ENCODE results near the gene MAPKAPK2.

Gene MAPKAPK2

GRCh38 chr1:206717674-206717989, 32.9 kb downstream of the MAPKAPK2 start:
- in situ Hi-C loops (cut with MboI; ENCODE audit: low sequenced_read_pairs): no loop called here

- in situ Hi-C loops (cut with MboI; ENCODE audit: low sequenced_read_pairs): no loop called here
Measured at GRCh38 chr1:206719169-206719839, 34.6 kb downstream of the MAPKAPK2 start.

GRCh38 chr1:206721454-206721853, 36.7 kb downstream of the MAPKAPK2 start:
- in situ Hi-C loops (cut with MboI; ENCODE audit: low sequenced_read_pairs): no loop called here

- in situ Hi-C loops (cut with MboI; ENCODE audit: low sequenced_read_pairs): no loop called here
Measured at GRCh38 chr1:206722751-206723461, 38.2 kb downstream of the MAPKAPK2 start.

- in situ Hi-C loops (cut with MboI; ENCODE audit: low sequenced_read_pairs): no loop called here
Measured at GRCh38 chr1:206723462-206723804, 38.7 kb downstream of the MAPKAPK2 start.

GRCh38 chr1:206723805-206724472, 39.2 kb downstream of the MAPKAPK2 start:
- in situ Hi-C loops (cut with MboI; ENCODE audit: low sequenced_read_pairs): no loop called here

- in situ Hi-C loops (cut with MboI; ENCODE audit: low sequenced_read_pairs): loop anchor here (25.0 kb wide), 1 partner anchor 187 kb away; the partner anchor contains the start of gene FCMR
Measured at GRCh38 chr1:206725109-206725963, 40.6 kb downstream of the MAPKAPK2 start.

GRCh38 chr1:206727981-206728696, 43.4 kb downstream of the MAPKAPK2 start:
- in situ Hi-C loops (cut with MboI; ENCODE audit: low sequenced_read_pairs): loop anchor here (25.0 kb wide), 1 partner anchor 184 kb away; the partner anchor contains the start of gene FCMR

- in situ Hi-C loops (cut with MboI; ENCODE audit: low sequenced_read_pairs): loop anchor here (25.0 kb wide), 1 partner anchor 184 kb away; the partner anchor contains the start of gene FCMR
Measured at GRCh38 chr1:206728697-206728987, 43.9 kb downstream of the MAPKAPK2 start.

- in situ Hi-C loops (cut with MboI; ENCODE audit: low sequenced_read_pairs): loop anchor here (25.0 kb wide), 1 partner anchor 183 kb away; the partner anchor contains the start of gene FCMR
Measured at GRCh38 chr1:206729050-206729449, 44.3 kb downstream of the MAPKAPK2 start.

- in situ Hi-C loops (cut with MboI; ENCODE audit: low sequenced_read_pairs): loop anchor here (25.0 kb wide), 1 partner anchor 183 kb away; the partner anchor contains the start of gene FCMR
Measured at GRCh38 chr1:206729507-206729906, 44.8 kb downstream of the MAPKAPK2 start.

- in situ Hi-C loops (cut with MboI; ENCODE audit: low sequenced_read_pairs): loop anchor here (10.0 to 25.0 kb wide), 2 partner anchors 180 to 242 kb away; partner anchors contain the start of genes FCAMR and FCMR
Measured at GRCh38 chr1:206732508-206732907, 47.8 kb downstream of the MAPKAPK2 start.

GRCh38 chr1:206732992-206733391, 48.3 kb downstream of the MAPKAPK2 start:
- in situ Hi-C loops (cut with MboI; ENCODE audit: low sequenced_read_pairs): loop anchor here (10.0 to 25.0 kb wide), 2 partner anchors 179 to 242 kb away; partner anchors contain the start of genes FCAMR and FCMR

- in situ Hi-C loops (cut with MboI; ENCODE audit: low sequenced_read_pairs): loop anchor here (10.0 to 25.0 kb wide), 2 partner anchors 178 to 240 kb away; partner anchors contain the start of genes FCAMR and FCMR
Measured at GRCh38 chr1:206734499-206735142, 49.9 kb downstream of the MAPKAPK2 start.

- in situ Hi-C loops (cut with MboI; ENCODE audit: low sequenced_read_pairs): loop anchor here (10.0 to 25.0 kb wide), 2 partner anchors 177 to 239 kb away; partner anchors contain the start of genes FCAMR and FCMR
Measured at GRCh38 chr1:206735553-206736031, 50.9 kb downstream of the MAPKAPK2 start.

GRCh38 chr1:206736878-206737728, 52.4 kb downstream of the MAPKAPK2 start:
- in situ Hi-C loops (cut with MboI; ENCODE audit: low sequenced_read_pairs): loop anchor here (10.0 to 25.0 kb wide), 2 partner anchors 175 to 238 kb away; partner anchors contain the start of genes FCAMR and FCMR

GRCh38 chr1:206737729-206738201, 53.1 kb downstream of the MAPKAPK2 start:
- in situ Hi-C loops (cut with MboI; ENCODE audit: low sequenced_read_pairs): loop anchor here (10.0 to 25.0 kb wide), 2 partner anchors 175 to 237 kb away; partner anchors contain the start of genes FCAMR and FCMR

Data from HL-60/S4 treated with phorbol 12-myristate 13-acetate at 8.2 ng/mL for 4 days and 3 days (cell line).